HCT116 (cell line): ENCODE data around the gene IGF2R. TPM values are rescaled to one million over a fixed set of nuclear protein-coding genes. Genes with fewer than 3 reads are reported as not detected.

Experiments
- ATAC-seq: fragments of 200-7000 bp; cut with Tn5 transposase; 2 replicates; pipeline ENCODE4 v1.9.1; 2020; ENCODE audit warnings: mild to moderate bottlenecking, moderate library complexity
- BruUV-seq: library from RNA; stranded (reverse); fragments of 400-500 nt; replicated peaks from 2 replicates; lab custom pipeline; 2021; lab: Mats Ljungman, UMichigan
- CTCF ChIA-PET: fragments of 300-600 bp; sonication (Branson Sonifier 250); formaldehyde crosslinking; loops from one replicate; lab custom pipeline; 2021; ENCODE audit warnings: antibody characterized with exemption; lab: Charles Lee
- POLR2A ChIA-PET: fragments of 300-600, 350-600 bp; sonication (Branson Sonifier 250); formaldehyde crosslinking; loops from one replicate; lab custom pipeline; 2021; ENCODE audit warnings: antibody characterized with exemption; lab: Charles Lee
- RAD21 ChIA-PET, 2 experiments: fragments of 300-600 bp; sonication (Branson Sonifier 250); formaldehyde crosslinking; loops; one replicate each; lab custom pipeline; 2023; ENCODE audit warnings: low total read pairs in 2 of 2; ENCODE audit not compliant: uncharacterized antibody in 2 of 2, unreplicated experiment in 2 of 2, low non-redundant PET in 1 of 2; lab: Charles Lee
- DNase-seq: peaks from one replicate; pipeline ENCODE4 v3.0.0-alpha.2; 2010; ENCODE audit warnings: low read depth, low spot score
- H2AFZ ChIP-seq: fragments of 200-600 bp; shearing (Covaris generic), sonication (generic); 2 replicates; pipeline ENCODE4 v1.6.1; 2017; ENCODE audit warnings: low read depth, mixed run types, mixed read lengths, antibody characterized with exemption, low read length; ENCODE audit not compliant: poor library complexity, severe bottlenecking
- H3K27ac ChIP-seq: 2 replicates; pipeline ENCODE4 v1.5.1; 2012; ENCODE audit warnings: low read depth, low read length
- H3K27me3 ChIP-seq: fragments of 200-600 bp; sonication (generic); 2 replicates; pipeline ENCODE4 v1.6.1; 2016; ENCODE audit warnings: mixed run types, low read length, mixed read lengths; ENCODE audit not compliant: insufficient read depth
- H3K36me3 ChIP-seq, 2 experiments: fragments of 200-500 bp in 1 of 2; fragments of 200-600 bp in 1 of 2; sonication (Bioruptor generic) in 1 of 2; sonication (generic) in 1 of 2; 2 replicates each; pipeline versions ENCODE4 v1.5.1 to v1.6.1; 2014 to 2016; ENCODE audit warnings: low read length in 2 of 2, inconsistent platforms in 1 of 2, mixed read lengths in 1 of 2, mixed run types in 1 of 2; ENCODE audit not compliant: insufficient read depth in 2 of 2, control insufficient read depth in 1 of 2
- H3K4me1 ChIP-seq, 2 experiments: fragments of 200-600 bp in 1 of 2; sonication (generic) in 1 of 2; 2 replicates each; pipeline versions ENCODE4 v1.5.1 to v1.6.1; 2012 to 2017; ENCODE audit warnings: low read length in 2 of 2, inconsistent platforms in 1 of 2, mild to moderate bottlenecking in 1 of 2, mixed read lengths in 1 of 2, mixed run types in 1 of 2, moderate library complexity in 1 of 2; ENCODE audit not compliant: insufficient read depth in 2 of 2, control insufficient read depth in 1 of 2
- H3K4me2 ChIP-seq: fragments of 200-600 bp; sonication (generic); 2 replicates; pipeline ENCODE4 v1.6.1; 2017; ENCODE audit warnings: mixed run types, low read length, mixed read lengths
- H3K4me3 ChIP-seq, 2 experiments: fragments of 200-600 bp in 1 of 2; sonication (generic) in 1 of 2; replicated peaks in 1 of 2; 2 replicates each; pipeline ENCODE4 v1.5.1; 2011 to 2016; ENCODE audit warnings: low read length in 2 of 2, control low read depth in 1 of 2, low read depth in 1 of 2, mild to moderate bottlenecking in 1 of 2, mixed read lengths in 1 of 2, mixed run types in 1 of 2
- H3K79me2 ChIP-seq: fragments of 200-600 bp; sonication (generic); 2 replicates; pipeline ENCODE4 v1.6.1; 2017; ENCODE audit warnings: mild to moderate bottlenecking, mixed run types, low read length, moderate library complexity, mixed read lengths; ENCODE audit not compliant: insufficient read depth
- H3K9ac ChIP-seq: fragments of 200-600 bp; sonication (generic); 2 replicates; pipeline ENCODE4 v1.6.1; 2016; ENCODE audit warnings: low read length, mixed read lengths
- H3K9me2 ChIP-seq: fragments of 200-600 bp; sonication (generic), shearing (Covaris generic); 2 replicates; pipeline ENCODE4 v1.6.1; 2017; ENCODE audit warnings: mixed run types, mild to moderate bottlenecking, moderate library complexity; ENCODE audit not compliant: insufficient read depth
- H3K9me3 ChIP-seq, 2 experiments: fragments of 200-500 bp in 1 of 2; fragments of 200-600 bp in 1 of 2; sonication (Bioruptor generic) in 1 of 2; sonication (generic) in 1 of 2; 2 replicates each; pipeline ENCODE4 v1.6.1; 2014 to 2017; ENCODE audit warnings: low read length in 2 of 2, mixed read lengths in 2 of 2, inconsistent platforms in 1 of 2, low read depth in 1 of 2, mild to moderate bottlenecking in 1 of 2, mixed run types in 1 of 2, moderate library complexity in 1 of 2; ENCODE audit not compliant: control insufficient read depth in 1 of 2, insufficient read depth in 1 of 2
- H4K20me1 ChIP-seq: fragments of 200-600 bp; sonication (generic), shearing (Covaris generic); 2 replicates; pipeline ENCODE4 v1.6.1; 2017; ENCODE audit warnings: mixed run types, mild to moderate bottlenecking, moderate library complexity; ENCODE audit not compliant: insufficient read depth
- ATF3 ChIP-seq: IDR thresholded peaks from 2 replicates; pipeline ENCODE4 v1.6.1; 2012
- CBX3 ChIP-seq: IDR thresholded peaks from 2 replicates; pipeline ENCODE4 v1.6.1; 2012; ENCODE audit warnings: low read depth
- EGR1 ChIP-seq: IDR thresholded peaks from 2 replicates; pipeline ENCODE4 v1.6.1; 2012; ENCODE audit warnings: low read depth
- JUND ChIP-seq: IDR thresholded peaks from 2 replicates; pipeline ENCODE4 v1.6.1; 2012
- MAX ChIP-seq: IDR thresholded peaks from 2 replicates; pipeline ENCODE4 v1.6.1; 2012
- POLR2A ChIP-seq: IDR thresholded peaks from 2 replicates; pipeline ENCODE4 v1.7.0; 2011; ENCODE audit warnings: borderline replicate concordance; ENCODE audit not compliant: insufficient read depth, insufficient read length; ENCODE audit errors: extremely low read depth
- POLR2AphosphoS5 ChIP-seq: IDR thresholded peaks from 2 replicates; pipeline ENCODE4 v1.6.1; 2011; ENCODE audit warnings: mild to moderate bottlenecking, low read depth, low read length, moderate library complexity
- RAD21 ChIP-seq: IDR thresholded peaks from 2 replicates; pipeline ENCODE4 v1.6.1; 2012; ENCODE audit warnings: low read depth, mild to moderate bottlenecking
- SIN3A ChIP-seq: IDR thresholded peaks from 2 replicates; pipeline ENCODE4 v1.6.1; 2012; ENCODE audit warnings: low read depth
- SP1 ChIP-seq: IDR thresholded peaks from 2 replicates; pipeline ENCODE4 v1.6.1; 2012; ENCODE audit warnings: low read depth
- SRF ChIP-seq: IDR thresholded peaks from 2 replicates; pipeline ENCODE4 v1.6.1; 2012; ENCODE audit warnings: low read depth
- TCF7L2 ChIP-seq: IDR thresholded peaks from 2 replicates; pipeline ENCODE4 v1.7.0; 2011; ENCODE audit warnings: borderline replicate concordance, inconsistent platforms; ENCODE audit not compliant: insufficient read depth, insufficient read length; ENCODE audit errors: extremely low read depth
- intact Hi-C: fragments of 100-400 bp; cut with micrococcal nuclease; formaldehyde crosslinking; loops from 2 replicates; pipeline ENCODE4 v1.10.0; 2022
- total RNA-seq: library from RNA; stranded (reverse); gene quantifications from one replicate; pipeline ENCODE4 v1.2.1, GENCODE V29; 2021; ENCODE audit not compliant: unreplicated experiment

IGF2R gene
- total RNA-seq, 1 experiment from 2014 or later = 37.0 TPM

- intact Hi-C loops = loop anchor here (10.0 kb wide), 1 partner anchor 165 kb away; no protein-coding TSS in a partner anchor
- TF ChIP-seq JUND (no peak), POLR2A (no peak), RAD21 (no peak)
- no peak overlapping the region for H3K4me3 ChIP-seq
- H3K36me3 ChIP-seq = no peaks in the 10 kb centered on the region
- CTCF ChIA-PET = no interaction called here
- POLR2A ChIA-PET = no interaction called here
- H3K4me1 ChIP-seq = no peaks in the 10 kb centered on the region
- BruUV-seq = no TSS peak
- no peaks in the 10 kb centered on the region for H4K20me1 ChIP-seq
- ATAC-seq (no peak), DNase-seq (no peak)
- H3K79me2 ChIP-seq = no peaks in the 10 kb centered on the region
- H3K4me2 ChIP-seq = no peak overlapping the region
- H3K9me3 ChIP-seq = no peaks in the 10 kb centered on the region
- RAD21 ChIA-PET = no interaction called here
- no peak overlapping the region for H2AFZ ChIP-seq
- no peaks in the 10 kb centered on the region for H3K27me3 ChIP-seq
- H3K27ac ChIP-seq = no peak overlapping the region
- H3K9ac ChIP-seq = no peak overlapping the region
- no peaks in the 10 kb centered on the region for H3K9me2 ChIP-seq
These were observed 161.2 kb downstream of the IGF2R start for GRCh38 chr6:160129881-160130615.

- H3K9me3 ChIP-seq = no peaks in the 10 kb centered on the region
- no peak for ATAC-seq
- ChIA-PET CTCF (no interaction called here), POLR2A (no interaction called here), RAD21 (no interaction called here)
- intact Hi-C loops = loop anchor here (10.0 kb wide), 1 partner anchor 164 kb away; no protein-coding TSS in a partner anchor
- no peaks in the 10 kb centered on the region for H3K36me3 ChIP-seq
- no TSS peak for BruUV-seq
- no peak overlapping the region for H3K4me3 ChIP-seq
- H3K27ac ChIP-seq = no peak overlapping the region
- H3K4me2 ChIP-seq = no peak overlapping the region
- no peak overlapping the region for H2AFZ ChIP-seq
- H3K9me2 ChIP-seq = no peaks in the 10 kb centered on the region
- H3K4me1 ChIP-seq = no peaks in the 10 kb centered on the region
- no peak for DNase-seq
- no peak overlapping the region for H3K9ac ChIP-seq
- no peak for TF ChIP-seq TCF7L2
- no peak for TF ChIP-seq POLR2AphosphoS5
- TF ChIP-seq EGR1 = no peak
- no peak for TF ChIP-seq SRF
- no peak for TF ChIP-seq SP1
- TF ChIP-seq CBX3 = no peak
- TF ChIP-seq JUND = no peak
- TF ChIP-seq MAX = no peak
- TF ChIP-seq SIN3A = no peak
- no peak for TF ChIP-seq ATF3
- no peaks in the 10 kb centered on the region for H3K27me3 ChIP-seq
- no peaks in the 10 kb centered on the region for H4K20me1 ChIP-seq
- H3K79me2 ChIP-seq = no peaks in the 10 kb centered on the region
These were observed 162.0 kb downstream of the IGF2R start for GRCh38 chr6:160130729-160131484.
